Adrenal gland (tissue), 12 donors: Measurements from ENCODE around the gene UBAC2. TPM values are rescaled to one million over a fixed set of nuclear protein-coding genes. Genes with fewer than 3 reads are reported as not detected.

ENCODE experiments used
- DNase-seq, 7 donors: peaks; one replicate each; pipeline ENCODE4 v3.0.0-alpha.2; 2019 to 2020
- H3K27ac ChIP-seq, 5 donors: fragments of 200-600 bp; sonication (generic) in 4 of 5; 1 replicate in 3 of 5; 2 replicates in 2 of 5; pipeline versions ENCODE4 v1.5.1 to v1.8.0; 2016 to 2020; ENCODE audit warnings: mild to moderate bottlenecking in 1 of 5
- H3K27me3 ChIP-seq: fragments of 200-600 bp; 2 replicates; pipeline ENCODE4 v1.8.0; 2021
- H3K36me3 ChIP-seq, 2 donors: fragments of 200-600 bp; replicated peaks in 1 of 2; 1 replicate in 1 of 2; 2 replicates in 1 of 2; pipeline versions ENCODE4 v1.5.1 to v1.8.0; 2018 to 2022
- H3K4me1 ChIP-seq, 2 donors: fragments of 200-600 bp; replicated peaks in 1 of 2; 1 replicate in 1 of 2; 2 replicates in 1 of 2; pipeline versions ENCODE4 v1.5.1 to v1.8.0; 2018 to 2021
- H3K4me3 ChIP-seq, 4 donors: fragments of 200-600 bp; sonication (generic) in 3 of 4; one replicate each; pipeline ENCODE4 v1.5.1; 2016 to 2018
- H3K9me3 ChIP-seq, 3 donors: fragments of 200-600 bp; sonication (generic) in 1 of 3; replicated peaks in 1 of 3; 1 replicate in 2 of 3; 2 replicates in 1 of 3; pipeline versions ENCODE4 v1.5.1 to v1.8.0; 2016 to 2021
- POLR2A ChIP-seq, 2 donors: fragments of 450-650 bp; IDR thresholded peaks; one replicate each; pipeline ENCODE4 v1.6.1; 2017; ENCODE audit warnings: antibody characterized with exemption in 2 of 2, mild to moderate bottlenecking in 2 of 2, moderate library complexity in 1 of 2
- WGBS, 4 donors: extraction: QIAGEN DNeasy Blood & Tissue Kit in 2 of 4; methylation state at CpG; one replicate each; pipeline versions ENCODE4 v1.1.5 to v1.1.7; 2013 to 2017; 5-methylcytosine and 5-hydroxymethylcytosine counted together
- intact Hi-C, 2 donors: fragments of 100-400 bp; cut with DNase I; formaldehyde crosslinking; loops; one replicate each; pipeline versions ENCODE4 v1.14.1 to v1.15.0; 2022 to 2023
- polyA plus RNA-seq, 3 donors: library from polyadenylated mRNA; stranded (reverse); fragments of 200-250 nt in 2 of 3; fragments of 350-450 nt in 1 of 3; fragmentation: Illumina TruSeq in 1 of 3; extraction: RNeasy Lipid Tissue Mini Kit (QIAGEN cat#74804) in 1 of 3; gene quantifications; one replicate each; pipeline ENCODE4 v1.2.3, GENCODE V29; 2013 to 2014
- total RNA-seq, 9 donors: library from RNA; depleted of rRNA in 4 of 9; stranded (reverse); fragments of >200 nt in 4 of 9; fragments of 120-200 nt in 1 of 9; fragmentation: NEBNext Ultra II Directional in 1 of 9; extraction: Animal tissue kit (Norgen Biotek cat#: 25700) in 1 of 9; gene quantifications; one replicate each; pipeline versions ENCODE4 v1.1.0 to v1.2.4, GENCODE V29; 2013 to 2023
- TF ChIP-seq, protein P1 (sequence below), 6 experiments: fragments of 450-650 bp in 4 of 6; fragments of 200-600 bp in 2 of 6; sonication (generic) in 1 of 6; IDR thresholded peaks; 1 replicate in 5 of 6; 2 replicates in 1 of 6; pipeline versions ENCODE4 v1.5.1 to v1.8.0; 2016 to 2021; ENCODE audit warnings: antibody characterized with exemption in 6 of 6, mild to moderate bottlenecking in 2 of 6, moderate library complexity in 1 of 6
- donor health status: healthy with polysubstance abuse.
- donor health status: Bipolar disorder and iron deficiency.
- donor health status: DM: yes; HTN: yes; CAD: no.
- donor health status: DM: no; HTN: no; CAD: no.
- donor health status: DM: no; HTN: no; CAD: no.
- donor health status: DM: yes; HTN: yes; CAD: no.

The UBAC2 gene
- total and polyA plus RNA-seq, 12 donors: 46.3 to 67.8 (median 53.5) TPM

DNA sequence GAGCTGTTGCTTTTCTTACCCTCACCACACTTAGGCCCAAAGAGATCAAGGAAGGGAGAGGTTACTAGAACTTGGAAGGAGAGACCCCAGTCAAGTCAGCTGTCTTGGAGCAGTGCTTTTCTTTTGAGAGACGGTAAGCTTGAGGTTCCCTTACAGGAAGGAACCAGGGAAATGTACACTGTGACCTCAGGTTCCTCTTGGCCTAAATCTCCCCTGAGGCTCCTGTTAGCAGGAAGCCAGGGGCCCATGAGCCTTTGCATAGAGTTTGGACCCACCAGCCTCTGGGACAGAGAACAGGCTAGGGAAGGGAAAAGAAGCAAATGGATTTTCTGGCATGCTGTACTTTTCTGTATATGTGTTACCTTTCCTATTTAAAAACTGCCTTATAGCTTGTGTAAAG is 63.4 kb downstream of the UBAC2 start:
- DNase-seq: no peak
- intact Hi-C loops: loop anchor here in 1 of 2 donors (2.0 kb wide), 1 partner anchor 85 kb away; no protein-coding TSS in a partner anchor
- 33 to 56% (median 44%) methylated on average over 1 of the region's 1 CpG for WGBS, 4 donors

DNA sequence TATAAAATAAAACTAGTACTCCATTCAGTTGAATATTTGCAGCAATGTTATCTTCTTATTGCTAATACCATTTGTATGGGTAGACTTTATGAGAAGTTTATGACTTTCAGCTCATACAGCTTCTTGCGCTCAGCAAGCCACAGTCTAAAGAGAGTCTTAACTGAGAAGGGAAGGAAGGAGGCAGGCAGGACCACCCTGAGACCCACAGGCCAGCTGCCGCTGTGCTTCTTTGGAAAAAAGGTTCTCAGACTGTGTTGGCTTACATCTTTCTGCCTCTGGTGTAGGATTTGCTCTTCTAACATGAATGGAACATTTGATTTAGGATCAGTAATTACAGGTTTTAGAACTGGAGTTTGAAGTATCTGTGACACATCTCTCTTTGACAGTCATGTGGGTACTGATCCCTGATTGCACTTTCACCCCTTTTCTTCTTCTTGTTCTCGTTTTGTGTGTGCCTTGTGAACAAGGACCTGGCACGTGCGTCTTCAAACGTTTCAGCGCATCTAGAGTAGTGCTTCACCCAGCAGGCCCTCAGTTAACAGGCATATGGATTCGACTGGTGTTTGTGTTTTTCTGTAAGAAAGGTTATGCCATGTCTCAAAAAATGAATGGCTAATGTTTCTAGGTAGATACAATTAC is 64.6 kb downstream of the UBAC2 start:
- no peak overlapping the region for H3K27ac ChIP-seq
- H3K36me3 ChIP-seq: no peaks in the 10 kb centered on the region
- WGBS, 4 donors: 74 to 84% (median 81%) methylated on average over 8 of the region's 8 CpGs
- DNase-seq: no peak
- TF ChIP-seq, protein P1, sequence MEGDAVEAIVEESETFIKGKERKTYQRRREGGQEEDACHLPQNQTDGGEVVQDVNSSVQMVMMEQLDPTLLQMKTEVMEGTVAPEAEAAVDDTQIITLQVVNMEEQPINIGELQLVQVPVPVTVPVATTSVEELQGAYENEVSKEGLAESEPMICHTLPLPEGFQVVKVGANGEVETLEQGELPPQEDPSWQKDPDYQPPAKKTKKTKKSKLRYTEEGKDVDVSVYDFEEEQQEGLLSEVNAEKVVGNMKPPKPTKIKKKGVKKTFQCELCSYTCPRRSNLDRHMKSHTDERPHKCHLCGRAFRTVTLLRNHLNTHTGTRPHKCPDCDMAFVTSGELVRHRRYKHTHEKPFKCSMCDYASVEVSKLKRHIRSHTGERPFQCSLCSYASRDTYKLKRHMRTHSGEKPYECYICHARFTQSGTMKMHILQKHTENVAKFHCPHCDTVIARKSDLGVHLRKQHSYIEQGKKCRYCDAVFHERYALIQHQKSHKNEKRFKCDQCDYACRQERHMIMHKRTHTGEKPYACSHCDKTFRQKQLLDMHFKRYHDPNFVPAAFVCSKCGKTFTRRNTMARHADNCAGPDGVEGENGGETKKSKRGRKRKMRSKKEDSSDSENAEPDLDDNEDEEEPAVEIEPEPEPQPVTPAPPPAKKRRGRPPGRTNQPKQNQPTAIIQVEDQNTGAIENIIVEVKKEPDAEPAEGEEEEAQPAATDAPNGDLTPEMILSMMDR (IDR thresholded peaks at IDR 0.05): no peak
- no peak for TF ChIP-seq POLR2A (IDR thresholded peaks at IDR 0.05)
- no peaks in the 10 kb centered on the region for H3K4me1 ChIP-seq
- intact Hi-C loops: loop anchor here in 1 of 2 donors (2.0 to 5.0 kb wide), 2 partner anchors 86 to 172 kb away; no protein-coding TSS in a partner anchor
- no peak overlapping the region for H3K4me3 ChIP-seq
- H3K27me3 ChIP-seq: no peaks in the 10 kb centered on the region
- peaks cover 0 to 1% (median 0%) of the 10 kb centered on the region in 3 donors for H3K9me3 ChIP-seq

More for the DNA sequence above, 63.4 kb downstream of the UBAC2 start:
- TF ChIP-seq POLR2A (IDR thresholded peaks at IDR 0.05): no peak
- TF ChIP-seq, protein P1 (IDR thresholded peaks at IDR 0.05): no peak
- Histone ChIP-seq H3K4me1 (peaks cover 0 to 4% of the 10 kb centered on the region in 2 donors), H3K36me3 (no peaks in the 10 kb centered on the region), H3K4me3 (no peak overlapping the region), H3K9me3 (no peaks in the 10 kb centered on the region), H3K27me3 (no peaks in the 10 kb centered on the region), H3K27ac (no peak overlapping the region)

DNA sequence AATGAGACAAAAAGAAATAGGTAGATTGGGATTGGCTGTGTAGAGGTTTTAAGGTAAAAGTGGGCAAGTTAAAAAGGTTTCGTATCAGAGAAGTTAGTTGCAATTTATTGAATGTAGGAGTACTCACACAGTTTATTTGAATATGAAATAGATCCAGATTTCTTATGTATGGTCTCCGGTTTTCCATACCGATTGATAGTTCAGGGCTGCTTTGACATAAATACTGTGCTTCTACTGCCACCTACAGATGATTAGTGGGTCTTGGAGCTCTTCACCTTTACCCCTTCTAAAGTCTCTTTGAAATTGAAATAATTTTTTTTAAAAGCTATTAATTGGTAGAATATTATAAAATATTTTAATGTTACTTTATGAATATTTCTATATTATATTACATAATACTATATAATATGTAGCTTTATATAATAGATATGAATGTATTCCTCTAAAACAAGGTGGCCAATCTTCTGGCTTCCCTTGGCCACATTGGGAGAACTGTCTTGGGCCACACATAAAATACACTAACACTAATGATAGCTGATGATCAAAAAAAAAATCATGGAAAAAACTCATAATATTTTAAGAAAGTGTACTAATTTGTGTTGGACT is 65.3 kb downstream of the UBAC2 start:
- no peaks in the 10 kb centered on the region for H3K4me1 ChIP-seq
- H3K27me3 ChIP-seq: no peaks in the 10 kb centered on the region
- H3K36me3 ChIP-seq: no peaks in the 10 kb centered on the region
- DNase-seq: peak in 1 of 7 donors; percentile 27
- H3K9me3 ChIP-seq: peaks cover 0 to 3% (median 0%) of the 10 kb centered on the region in 3 donors
- intact Hi-C loops: loop anchor here in 1 of 2 donors (2.0 to 5.0 kb wide), 2 partner anchors 87 to 171 kb away; no protein-coding TSS in a partner anchor
- H3K4me3 ChIP-seq: no peak overlapping the region
- no peak overlapping the region for H3K27ac ChIP-seq
- TF ChIP-seq, protein P1 (IDR thresholded peaks at IDR 0.05): peak; percentile 60 to 76 (median 65)
- TF ChIP-seq POLR2A (IDR thresholded peaks at IDR 0.05): no peak
- 18 to 28% (median 25%) methylated on average over 3 of the region's 3 CpGs for WGBS, 4 donors

DNA sequence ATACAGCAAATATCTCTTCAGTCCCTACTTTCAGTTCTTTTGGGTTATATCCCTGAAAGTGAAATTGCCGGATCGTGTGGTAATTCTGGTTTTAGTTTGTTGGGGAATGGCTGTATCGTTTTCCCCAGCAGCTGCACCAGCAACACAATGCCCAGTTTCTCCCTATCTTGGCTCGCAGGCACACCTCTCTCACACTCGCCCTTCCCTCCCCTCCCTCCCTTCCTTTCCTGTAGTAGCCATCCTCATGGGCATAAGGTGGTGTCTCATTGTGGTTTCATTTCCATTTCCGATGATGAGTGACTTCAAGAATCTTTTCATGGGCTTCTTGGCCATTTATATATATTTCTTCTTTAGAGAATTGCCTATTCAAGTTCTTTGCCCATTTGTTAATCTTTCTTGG is 66.2 kb downstream of the UBAC2 start:
- H3K27me3 ChIP-seq: no peaks in the 10 kb centered on the region
- no peaks in the 10 kb centered on the region for H3K36me3 ChIP-seq
- no peak overlapping the region for H3K4me3 ChIP-seq
- no peak for DNase-seq
- no peak overlapping the region for H3K27ac ChIP-seq
- TF ChIP-seq, protein P1 (IDR thresholded peaks at IDR 0.05): no peak
- no peak for TF ChIP-seq POLR2A (IDR thresholded peaks at IDR 0.05)
- intact Hi-C loops: loop anchor here in 1 of 2 donors (5.0 kb wide), 1 partner anchor 170 kb away; no protein-coding TSS in a partner anchor
- H3K4me1 ChIP-seq: peaks cover 0 to 3% of the 10 kb centered on the region in 2 donors
- peaks cover 0 to 3% (median 0%) of the 10 kb centered on the region in 3 donors for H3K9me3 ChIP-seq
- WGBS, 4 donors: 80 to 89% (median 85%) methylated on average over 6 of the region's 6 CpGs
